ENCODE results near the gene NOL12. TPM values are rescaled to one million over a fixed set of nuclear protein-coding genes. Genes with fewer than 3 reads are reported as not detected.

Gene NOL12
- total and polyA plus RNA-seq, 10 donors = 24.0 to 55.3 (median 30.7) TPM

- H3K27ac ChIP-seq = no peak overlapping the region
- no peak for DNase-seq
These were observed 11.3 kb downstream of the NOL12 start for GRCh38 chr22:37697538-37697835.

GRCh38 chr22:37701141-37701786, 15.1 kb downstream of the NOL12 start:
- DNase-seq = no peak
- H3K36me3 ChIP-seq = peaks cover 0 to 8% (median 0%) of the 10 kb centered on the region in 6 donors
- intact Hi-C loops (cut with DNase I; ENCODE audit: low total_unique reads) = no loop called here
- no peaks in the 10 kb centered on the region for H3K9me3 ChIP-seq
- H3K27ac ChIP-seq = peak overlapping the region in 3 of 8 donors; percentile 15 to 47 (median 41)
- H3K4me1 ChIP-seq = peaks cover 0 to 25% (median 15%) of the 10 kb centered on the region in 6 donors
- WGBS, 5 donors = 25 to 68% (median 43%) methylated on average over 8 of the region's 8 CpGs
- no peak overlapping the region for H3K4me3 ChIP-seq
- H3K27me3 ChIP-seq (replicated peaks in 1 of 7) = no peaks in the 10 kb centered on the region
- TF ChIP-seq POLR2A (IDR thresholded peaks at IDR 0.05) = no peak
- TF ChIP-seq POLR2AphosphoS5 (IDR thresholded peaks at IDR 0.05) = no peak
- TF ChIP-seq CTCF (IDR thresholded peaks at IDR 0.05 in 8 of 11, conservative IDR thresholded peaks at IDR 0.05 in 3 of 11) = no peak

More at GRCh38 chr22:37697538-37697835, 11.3 kb downstream of the NOL12 start:
- intact Hi-C loops (cut with DNase I; ENCODE audit: low total_unique reads) = no loop called here
- TF ChIP-seq POLR2AphosphoS5 (IDR thresholded peaks at IDR 0.05) (no peak), POLR2A (IDR thresholded peaks at IDR 0.05) (no peak), CTCF (IDR thresholded peaks at IDR 0.05 in 8 of 11, conservative IDR thresholded peaks at IDR 0.05 in 3 of 11) (no peak)
- Histone ChIP-seq H3K36me3 (peaks cover 0 to 32% (median 16%) of the 10 kb centered on the region in 6 donors), H3K9me3 (no peaks in the 10 kb centered on the region), H3K27me3 (replicated peaks in 1 of 7) (no peaks in the 10 kb centered on the region), H3K4me3 (no peak overlapping the region), H3K4me1 (peaks cover 0 to 32% (median 18%) of the 10 kb centered on the region in 6 donors)
- 40 to 79% (median 72%) methylated on average over 1 to 3 of the region's 3 CpGs for WGBS, 5 donors

GRCh38 chr22:37703906-37704305, 17.8 kb downstream of the NOL12 start:
- TF ChIP-seq POLR2A (IDR thresholded peaks at IDR 0.05) (no peak), POLR2AphosphoS5 (IDR thresholded peaks at IDR 0.05) (no peak), CTCF (IDR thresholded peaks at IDR 0.05 in 8 of 11, conservative IDR thresholded peaks at IDR 0.05 in 3 of 11) (no peak)
- Histone ChIP-seq H3K4me3 (no peak overlapping the region), H3K9me3 (no peaks in the 10 kb centered on the region), H3K27me3 (replicated peaks in 1 of 7) (no peaks in the 10 kb centered on the region), H3K4me1 (peaks cover 0 to 23% (median 13%) of the 10 kb centered on the region in 6 donors), H3K27ac (no peak overlapping the region), H3K36me3 (peaks cover 0 to 8% (median 0%) of the 10 kb centered on the region in 6 donors)
- no peak for DNase-seq
- WGBS, 5 donors = 83 to 89% (median 84%) methylated on average over 7 of the region's 7 CpGs
- intact Hi-C loops (cut with DNase I; ENCODE audit: low total_unique reads) = no loop called here

- H3K4me1 ChIP-seq = peaks cover 0 to 31% (median 16%) of the 10 kb centered on the region in 6 donors
- H3K36me3 ChIP-seq = peaks cover 0 to 8% (median 0%) of the 10 kb centered on the region in 6 donors
- H3K27me3 ChIP-seq (replicated peaks in 1 of 7) = no peaks in the 10 kb centered on the region
- WGBS, 5 donors = 38 to 69% (median 50%) methylated on average over 3 of the region's 3 CpGs
- TF ChIP-seq POLR2AphosphoS5 (IDR thresholded peaks at IDR 0.05) (no peak), POLR2A (IDR thresholded peaks at IDR 0.05) (no peak), CTCF (IDR thresholded peaks at IDR 0.05 in 8 of 11, conservative IDR thresholded peaks at IDR 0.05 in 3 of 11) (no peak)
- intact Hi-C loops (cut with DNase I; ENCODE audit: low total_unique reads) = no loop called here
- DNase-seq = no peak
- no peak overlapping the region for H3K27ac ChIP-seq
- no peaks in the 10 kb centered on the region for H3K9me3 ChIP-seq
- H3K4me3 ChIP-seq = no peak overlapping the region
These were observed 18.5 kb downstream of the NOL12 start for GRCh38 chr22:37704645-37705044.

All from spleen (tissue), 11 donors.